Stomach (tissue), 9 donors: ENCODE results near the gene AP2A1. TPM values are rescaled to one million over a fixed set of nuclear protein-coding genes. Genes with fewer than 3 reads are reported as not detected.

Experiments
- DNase-seq, 2 donors: peaks; one replicate each; pipeline versions ENCODE4 v3.0.0 to v3.0.0-alpha.2; 2013 to 2019
- H3K27ac ChIP-seq, 5 donors: fragments of 200-600 bp in 4 of 5; sonication (generic) in 4 of 5; one replicate each; pipeline ENCODE4 v1.5.1; 2013 to 2019; ENCODE audit warnings: mild to moderate bottlenecking in 1 of 5, moderate library complexity in 1 of 5
- H3K27me3 ChIP-seq, 3 donors: fragments of 200-600 bp; sonication (generic); one replicate each; pipeline ENCODE4 v1.5.1; 2017 to 2019; ENCODE audit warnings: mixed run types in 1 of 3
- H3K36me3 ChIP-seq, 4 donors: fragments of 200-600 bp; sonication (generic); 1 replicate in 3 of 4; 2 replicates in 1 of 4; pipeline ENCODE4 v1.5.1; 2016 to 2019
- H3K4me1 ChIP-seq, 4 donors: fragments of 200-600 bp; sonication (generic); one replicate each; pipeline ENCODE4 v1.5.1; 2016 to 2019
- H3K4me3 ChIP-seq, 4 donors: fragments of 200-600 bp; sonication (generic) in 3 of 4; one replicate each; pipeline ENCODE4 v1.5.1; 2016 to 2019; ENCODE audit warnings: mild to moderate bottlenecking in 1 of 4
- H3K9me3 ChIP-seq, 4 donors: fragments of 200-600 bp; sonication (generic); one replicate each; pipeline ENCODE4 v1.5.1; 2016 to 2019
- EP300 ChIP-seq: sonication (generic); formaldehyde crosslinking; IDR thresholded peaks from one replicate; pipeline ENCODE4 v1.6.1; 2017; ENCODE audit warnings: antibody characterized with exemption
- POLR2A ChIP-seq, 4 donors: fragments of 450-650 bp; IDR thresholded peaks; one replicate each; pipeline ENCODE4 v1.6.1; 2016; ENCODE audit warnings: antibody characterized with exemption in 4 of 4, control low read depth in 2 of 4, mild to moderate bottlenecking in 1 of 4, moderate library complexity in 1 of 4
- POLR2AphosphoS5 ChIP-seq, 3 donors: sonication (generic); formaldehyde crosslinking; IDR thresholded peaks; one replicate each; pipeline ENCODE4 v1.6.1; 2016; ENCODE audit warnings: antibody characterized with exemption in 3 of 3
- WGBS, 5 donors: extraction: QIAGEN DNeasy Blood & Tissue Kit in 3 of 5; methylation state at CpG; one replicate each; pipeline versions ENCODE4 v1.1.5 to v1.1.7; 2013 to 2018; 5-methylcytosine and 5-hydroxymethylcytosine counted together
- intact Hi-C: fragments of 100-400 bp; cut with DNase I; formaldehyde crosslinking; loops from one replicate; pipeline ENCODE4 v1.15.1; 2023; ENCODE audit warnings: low total_unique reads
- polyA plus RNA-seq, 3 donors: library from polyadenylated mRNA; stranded (reverse); fragments of 200-250 nt; gene quantifications; one replicate each; pipeline ENCODE4 v1.2.3, GENCODE V29; 2013
- total RNA-seq, 5 donors: library from RNA; depleted of rRNA; stranded (reverse); fragments of >200 nt; gene quantifications; one replicate each; pipeline versions ENCODE4 v1.1.0 to v1.2.3, GENCODE V29; 2014 to 2016
- TF ChIP-seq, protein P1 (sequence below), 7 experiments: fragments of 450-650 bp in 4 of 7; fragments of 200-600 bp in 3 of 7; sonication (generic) in 3 of 7; IDR thresholded peaks; one replicate each; pipeline ENCODE4 v1.5.1; 2016 to 2019; ENCODE audit warnings: antibody characterized with exemption in 7 of 7, control low read depth in 2 of 7, mild to moderate bottlenecking in 1 of 7
- donor health status: healthy with polysubstance abuse.
- donor health status: Bipolar disorder and iron deficiency.
- donor health status: healthy.

The AP2A1 gene
- total and polyA plus RNA-seq, 8 donors: 19.8 to 177 (median 29.2) TPM

DNA sequence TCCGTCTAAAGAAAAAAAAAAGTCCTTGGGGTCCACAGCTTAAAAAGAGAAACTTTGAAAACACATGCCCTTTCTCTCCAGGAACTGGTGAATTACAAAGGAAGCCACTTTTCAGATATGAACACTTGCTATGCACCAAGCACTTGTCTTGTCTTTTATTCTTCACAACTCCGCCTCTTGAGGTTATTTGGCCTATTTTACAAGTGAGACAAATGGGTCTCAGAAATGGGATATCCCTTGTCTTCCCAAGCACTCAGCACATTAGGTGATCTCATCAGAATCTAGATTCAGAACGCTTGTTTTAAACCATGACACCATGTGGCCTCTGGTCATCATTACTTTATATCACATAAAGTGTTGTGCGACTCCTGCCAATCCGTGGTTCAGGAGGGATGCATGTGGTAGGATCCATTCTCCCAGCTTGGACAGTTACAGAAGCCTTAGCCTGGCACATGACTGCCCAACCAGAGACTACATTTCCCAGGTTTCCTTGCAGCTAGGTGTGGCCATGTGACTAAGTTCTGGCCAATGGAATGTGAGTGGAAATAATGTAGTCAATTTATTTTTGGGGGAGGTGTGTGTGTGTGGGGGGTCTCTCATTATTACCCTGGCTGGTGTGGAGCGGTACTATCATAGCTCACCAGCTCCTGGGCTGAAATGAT lies 17.6 kb upstream of the AP2A1 start:
- no peaks in the 10 kb centered on the region for H3K27me3 ChIP-seq
- H3K36me3 ChIP-seq: no peaks in the 10 kb centered on the region
- TF ChIP-seq, protein P1, sequence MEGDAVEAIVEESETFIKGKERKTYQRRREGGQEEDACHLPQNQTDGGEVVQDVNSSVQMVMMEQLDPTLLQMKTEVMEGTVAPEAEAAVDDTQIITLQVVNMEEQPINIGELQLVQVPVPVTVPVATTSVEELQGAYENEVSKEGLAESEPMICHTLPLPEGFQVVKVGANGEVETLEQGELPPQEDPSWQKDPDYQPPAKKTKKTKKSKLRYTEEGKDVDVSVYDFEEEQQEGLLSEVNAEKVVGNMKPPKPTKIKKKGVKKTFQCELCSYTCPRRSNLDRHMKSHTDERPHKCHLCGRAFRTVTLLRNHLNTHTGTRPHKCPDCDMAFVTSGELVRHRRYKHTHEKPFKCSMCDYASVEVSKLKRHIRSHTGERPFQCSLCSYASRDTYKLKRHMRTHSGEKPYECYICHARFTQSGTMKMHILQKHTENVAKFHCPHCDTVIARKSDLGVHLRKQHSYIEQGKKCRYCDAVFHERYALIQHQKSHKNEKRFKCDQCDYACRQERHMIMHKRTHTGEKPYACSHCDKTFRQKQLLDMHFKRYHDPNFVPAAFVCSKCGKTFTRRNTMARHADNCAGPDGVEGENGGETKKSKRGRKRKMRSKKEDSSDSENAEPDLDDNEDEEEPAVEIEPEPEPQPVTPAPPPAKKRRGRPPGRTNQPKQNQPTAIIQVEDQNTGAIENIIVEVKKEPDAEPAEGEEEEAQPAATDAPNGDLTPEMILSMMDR (IDR thresholded peaks at IDR 0.05): no peak
- DNase-seq: no peak
- H3K9me3 ChIP-seq: no peaks in the 10 kb centered on the region
- no peak overlapping the region for H3K4me3 ChIP-seq
- 77 to 85% (median 79%) methylated on average over 6 of the region's 6 CpGs for WGBS, 5 donors
- H3K4me1 ChIP-seq: peaks cover 0 to 3% (median 0%) of the 10 kb centered on the region in 4 donors
- intact Hi-C loops: no loop called here
- H3K27ac ChIP-seq: no peak overlapping the region

DNA sequence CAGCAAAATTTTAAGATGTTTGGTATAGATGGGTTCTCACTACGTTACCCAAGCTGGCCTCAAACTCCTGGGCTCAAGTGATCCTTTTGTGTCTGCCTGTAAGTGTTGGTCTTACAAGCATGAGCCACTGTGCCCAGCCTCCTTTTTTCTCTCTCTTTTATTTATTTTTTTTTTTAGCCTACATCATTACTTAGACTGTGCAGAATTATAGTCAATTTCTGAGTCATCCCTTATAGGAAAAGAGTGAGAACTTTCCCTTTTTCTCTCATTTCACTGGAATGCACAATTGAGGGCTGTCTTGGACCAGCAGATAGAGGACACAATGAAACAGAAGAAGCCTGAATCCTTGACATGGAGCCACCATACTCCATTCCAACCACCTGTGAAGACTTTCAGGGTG lies 17.0 kb upstream of the AP2A1 start:
- WGBS, 5 donors: 50 to 81% (median 68%) methylated on average over 1 of the region's 1 CpG
- no peaks in the 10 kb centered on the region for H3K27me3 ChIP-seq
- H3K27ac ChIP-seq: no peak overlapping the region
- H3K4me3 ChIP-seq: no peak overlapping the region
- TF ChIP-seq, protein P1 (IDR thresholded peaks at IDR 0.05): no peak
- no peak for TF ChIP-seq POLR2AphosphoS5 (IDR thresholded peaks at IDR 0.05)
- no peak for TF ChIP-seq POLR2A (IDR thresholded peaks at IDR 0.05)
- no peak for TF ChIP-seq EP300
- no peak for DNase-seq
- no peaks in the 10 kb centered on the region for H3K36me3 ChIP-seq
- H3K9me3 ChIP-seq: no peaks in the 10 kb centered on the region
- intact Hi-C loops: no loop called here
- H3K4me1 ChIP-seq: peaks cover 0 to 3% (median 0%) of the 10 kb centered on the region in 4 donors

DNA sequence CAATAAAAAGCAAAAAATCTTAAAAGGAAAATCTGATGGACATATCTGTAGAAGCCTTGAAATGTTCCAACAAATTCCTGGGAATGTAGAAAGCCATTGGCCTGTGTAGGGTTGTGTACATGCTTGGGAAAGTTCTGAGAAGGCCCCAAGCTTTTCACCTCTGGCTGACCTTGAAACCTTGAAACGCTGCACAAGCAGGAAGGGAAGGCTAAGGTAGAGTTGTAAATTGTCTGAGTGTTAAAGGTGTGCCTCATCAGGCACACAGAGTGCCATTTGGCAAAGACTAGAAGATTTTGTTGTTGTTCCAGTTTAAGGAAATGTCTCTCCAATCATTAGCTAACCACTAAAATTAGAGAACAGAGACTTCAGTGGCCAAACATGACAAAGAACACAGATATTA lies 14.1 kb upstream of the AP2A1 start:
- no peaks in the 10 kb centered on the region for H3K36me3 ChIP-seq
- 63 to 92% (median 71%) methylated on average over 1 of the region's 1 CpG for WGBS, 5 donors
- no peak overlapping the region for H3K27ac ChIP-seq
- peaks cover 0 to 12% (median 10%) of the 10 kb centered on the region in 4 donors for H3K9me3 ChIP-seq
- H3K27me3 ChIP-seq: no peaks in the 10 kb centered on the region
- H3K4me3 ChIP-seq: no peak overlapping the region
- no peak for TF ChIP-seq EP300
- DNase-seq: no peak
- no peaks in the 10 kb centered on the region for H3K4me1 ChIP-seq
- intact Hi-C loops: no loop called here

DNA sequence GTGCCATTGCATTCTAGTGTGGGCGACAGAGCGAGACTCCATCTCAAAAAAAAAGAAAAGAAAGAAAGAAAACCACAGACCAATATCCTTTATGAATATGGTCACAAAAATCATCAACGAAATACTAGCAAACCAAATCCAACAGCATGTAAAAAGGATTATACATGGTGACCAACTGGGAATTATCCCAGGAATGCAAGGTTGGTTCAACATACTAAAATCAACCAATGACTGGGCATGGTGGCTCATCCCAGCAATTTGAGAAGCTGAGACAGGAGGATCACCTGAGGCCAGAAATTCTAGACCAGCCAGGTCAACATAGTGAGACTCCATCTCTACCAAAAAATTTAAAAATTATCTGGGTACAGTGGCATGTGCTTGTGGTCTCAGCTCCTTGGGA lies 10.8 kb upstream of the AP2A1 start:
- no peak for TF ChIP-seq EP300
- H3K4me1 ChIP-seq: no peaks in the 10 kb centered on the region
- H3K4me3 ChIP-seq: no peak overlapping the region
- H3K27me3 ChIP-seq: peaks cover 0 to 16% (median 0%) of the 10 kb centered on the region in 3 donors
- intact Hi-C loops: no loop called here
- 91 to 99% (median 92%) methylated on average over 3 of the region's 3 CpGs for WGBS, 5 donors
- H3K36me3 ChIP-seq: no peaks in the 10 kb centered on the region
- DNase-seq: no peak
- H3K27ac ChIP-seq: no peak overlapping the region
- H3K9me3 ChIP-seq: peaks cover 0 to 12% (median 10%) of the 10 kb centered on the region in 4 donors

DNA sequence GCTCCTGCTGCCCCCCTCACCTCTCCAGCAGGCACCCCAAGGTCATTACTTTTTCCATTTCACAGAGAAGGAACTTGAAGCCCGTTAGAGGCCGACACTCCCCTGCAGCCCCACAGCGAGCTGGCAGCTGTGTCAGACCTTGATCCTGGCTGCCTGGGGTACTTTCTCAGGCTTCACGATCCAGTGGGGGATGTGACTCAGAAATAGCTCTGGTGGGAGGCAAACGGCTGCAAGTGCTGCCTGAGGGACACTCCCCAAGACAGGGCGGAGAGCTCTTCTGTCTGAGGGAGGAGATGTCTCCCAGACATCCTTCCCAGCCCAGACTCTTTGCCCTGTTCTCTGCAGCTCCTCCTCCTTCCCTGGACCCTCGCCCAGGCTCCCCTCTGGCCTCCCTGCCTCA lies 8.5 kb upstream of the AP2A1 start:
- intact Hi-C loops: no loop called here
- no peak for DNase-seq
- peaks cover 0 to 16% (median 0%) of the 10 kb centered on the region in 3 donors for H3K27me3 ChIP-seq

More for the DNA sequence above, 8.5 kb upstream of the AP2A1 start:
- TF ChIP-seq EP300: no peak
- TF ChIP-seq POLR2AphosphoS5 (IDR thresholded peaks at IDR 0.05): no peak
- TF ChIP-seq, protein P1 (IDR thresholded peaks at IDR 0.05): no peak
- TF ChIP-seq POLR2A (IDR thresholded peaks at IDR 0.05): no peak
- H3K36me3 ChIP-seq: no peaks in the 10 kb centered on the region
- no peak overlapping the region for H3K4me3 ChIP-seq
- WGBS, 5 donors: 0 to 38% (median 30%) methylated on average over 1 to 7 of the region's 7 CpGs
- H3K9me3 ChIP-seq: peaks cover 0 to 12% (median 10%) of the 10 kb centered on the region in 4 donors
- no peaks in the 10 kb centered on the region for H3K4me1 ChIP-seq
- H3K27ac ChIP-seq: no peak overlapping the region
